Breast epithelium (tissue), 4 donors: ENCODE results near the gene TEPSIN. TPM values are rescaled to one million over a fixed set of nuclear protein-coding genes. Genes with fewer than 3 reads are reported as not detected.

Experiments
- DNase-seq, 2 donors: peaks; one replicate each; pipeline ENCODE4 v3.0.0-alpha.2; 2019; ENCODE audit warnings: low spot score in 2 of 2
- H3K27ac ChIP-seq, 2 donors: fragments of 200-600 bp; sonication (generic) in 1 of 2; one replicate each; pipeline ENCODE4 v1.5.1; 2016 to 2019; ENCODE audit warnings: mild to moderate bottlenecking in 1 of 2
- H3K27me3 ChIP-seq, 2 donors: fragments of 200-600 bp; sonication (generic) in 1 of 2; one replicate each; pipeline versions ENCODE4 v1.5.1 to v1.6.0; 2017 to 2019; ENCODE audit warnings: control low read depth in 1 of 2, mild to moderate bottlenecking in 1 of 2
- H3K36me3 ChIP-seq: fragments of 200-600 bp; one replicate; pipeline ENCODE4 v1.5.1; 2019
- H3K4me1 ChIP-seq, 2 donors: fragments of 200-600 bp; sonication (generic); one replicate each; pipeline ENCODE4 v1.5.1; 2016 to 2019; ENCODE audit warnings: control low read depth in 1 of 2
- H3K4me3 ChIP-seq, 3 donors: fragments of 200-600 bp; sonication (generic); 1 replicate in 2 of 3; 2 replicates in 1 of 3; pipeline ENCODE4 v1.5.1; 2016 to 2019; ENCODE audit warnings: mild to moderate bottlenecking in 3 of 3, moderate library complexity in 2 of 3
- H3K9me3 ChIP-seq, 2 donors: fragments of 200-600 bp; sonication (generic) in 1 of 2; one replicate each; pipeline ENCODE4 v1.5.1; 2016 to 2019; ENCODE audit warnings: control low read depth in 1 of 2
- CTCF ChIP-seq, 3 donors: fragments of 450-650 bp; IDR thresholded peaks; one replicate each; pipeline ENCODE4 v1.5.1; 2016 to 2017; ENCODE audit warnings: antibody characterized with exemption in 3 of 3, mild to moderate bottlenecking in 3 of 3, moderate library complexity in 3 of 3
- POLR2A ChIP-seq: fragments of 450-650 bp; IDR thresholded peaks from one replicate; pipeline ENCODE4 v1.6.1; 2016; ENCODE audit warnings: antibody characterized with exemption, mild to moderate bottlenecking, moderate library complexity
- POLR2AphosphoS5 ChIP-seq, 3 donors: sonication (generic); formaldehyde crosslinking; IDR thresholded peaks; one replicate each; pipeline ENCODE4 v1.6.1; 2017; ENCODE audit warnings: antibody characterized with exemption in 3 of 3
- intact Hi-C: fragments of 100-400 bp; cut with DNase I; formaldehyde crosslinking; loops from one replicate; pipeline ENCODE4 v1.15.1; 2023; ENCODE audit warnings: low total_unique reads
- total RNA-seq, 3 donors: library from RNA; depleted of rRNA; stranded (reverse); fragments of >200 nt; gene quantifications; one replicate each; pipeline ENCODE4 v1.1.0, GENCODE V29; 2016

Gene TEPSIN
- total RNA-seq, 3 donors from 2014 or later: 33.9 to 54.3 (median 36.4) TPM

GRCh38 chr17:81181811-81182185, 57.1 kb downstream of the TEPSIN start:
- Histone ChIP-seq H3K4me3 (no peak overlapping the region), H3K36me3 (no peaks in the 10 kb centered on the region), H3K27me3 (peaks cover 0 to 9% of the 10 kb centered on the region in 2 donors), H3K27ac (no peak overlapping the region), H3K9me3 (peaks cover 0 to 3% of the 10 kb centered on the region in 2 donors), H3K4me1 (no peaks in the 10 kb centered on the region)
- TF ChIP-seq POLR2A: no peak
- TF ChIP-seq CTCF (IDR thresholded peaks at IDR 0.05): no peak
- no peak for TF ChIP-seq POLR2AphosphoS5 (IDR thresholded peaks at IDR 0.05)
- no peak for DNase-seq
- intact Hi-C loops: loop anchor here (5.0 kb wide), 1 partner anchor 1969 kb away; no protein-coding TSS in a partner anchor

- DNase-seq: no peak
- peaks cover 0 to 3% of the 10 kb centered on the region in 2 donors for H3K9me3 ChIP-seq
- no peaks in the 10 kb centered on the region for H3K36me3 ChIP-seq
- TF ChIP-seq POLR2AphosphoS5 (IDR thresholded peaks at IDR 0.05) (no peak), POLR2A (no peak), CTCF (IDR thresholded peaks at IDR 0.05) (no peak)
- H3K27me3 ChIP-seq: peaks cover 0 to 9% of the 10 kb centered on the region in 2 donors
- intact Hi-C loops: loop anchor here (5.0 kb wide), 1 partner anchor 1969 kb away; no protein-coding TSS in a partner anchor
- H3K27ac ChIP-seq: no peak overlapping the region
- no peaks in the 10 kb centered on the region for H3K4me1 ChIP-seq
- no peak overlapping the region for H3K4me3 ChIP-seq
Observed at GRCh38 chr17:81180836-81181810, 57.7 kb downstream of the TEPSIN start.

GRCh38 chr17:81179861-81180260, 59.0 kb downstream of the TEPSIN start:
- Histone ChIP-seq H3K4me3 (no peak overlapping the region), H3K9me3 (peaks cover 0 to 3% of the 10 kb centered on the region in 2 donors), H3K27me3 (peaks cover 0 to 9% of the 10 kb centered on the region in 2 donors), H3K4me1 (no peaks in the 10 kb centered on the region), H3K36me3 (no peaks in the 10 kb centered on the region), H3K27ac (no peak overlapping the region)
- DNase-seq: no peak
- no peak for TF ChIP-seq CTCF (IDR thresholded peaks at IDR 0.05)
- TF ChIP-seq POLR2A: no peak
- no peak for TF ChIP-seq POLR2AphosphoS5 (IDR thresholded peaks at IDR 0.05)
- intact Hi-C loops: loop anchor here (5.0 kb wide), 1 partner anchor 1968 kb away; no protein-coding TSS in a partner anchor

- Histone ChIP-seq H3K4me1 (no peaks in the 10 kb centered on the region), H3K27ac (no peak overlapping the region), H3K36me3 (no peaks in the 10 kb centered on the region), H3K9me3 (peaks cover 0 to 3% of the 10 kb centered on the region in 2 donors), H3K27me3 (peaks cover 0 to 9% of the 10 kb centered on the region in 2 donors), H3K4me3 (no peak overlapping the region)
- intact Hi-C loops: no loop called here
- no peak for DNase-seq
- TF ChIP-seq CTCF (IDR thresholded peaks at IDR 0.05): no peak
- TF ChIP-seq POLR2A: no peak
- TF ChIP-seq POLR2AphosphoS5 (IDR thresholded peaks at IDR 0.05): no peak
Observed at GRCh38 chr17:81179220-81179619, 59.6 kb downstream of the TEPSIN start.

Other genes with a start within 250 kb of the TEPSIN start
- gene CHMP6, start 247.2 kb downstream of the TEPSIN start, total RNA-seq: 10 to 100 TPM; 18.6 to 30.2 (median 27.7) TPM
- gene BAIAP2, start 203.9 kb downstream of the TEPSIN start, total RNA-seq: 10 to 100 TPM; 21.0 to 47.0 (median 37.6) TPM
- not detected for gene PVALEF, start 73.5 kb downstream of the TEPSIN start, total RNA-seq
- gene AATK, start 72.8 kb downstream of the TEPSIN start, total RNA-seq: under 1 TPM; under 0.01 to 0.98 (median 0.73) TPM
- gene CEP131, start 16.1 kb downstream of the TEPSIN start, total RNA-seq: 10 to 100 TPM in 1 of 3 donors, 1 to 10 TPM in 2; 6.9 to 12.8 (median 9.7) TPM
- gene NDUFAF8, start 263 bp upstream of the TEPSIN start, total RNA-seq: 10 to 100 TPM; 34.2 to 39.7 (median 35.2) TPM
- gene SLC38A10, start 56.3 kb upstream of the TEPSIN start, total RNA-seq: 100 to 1,000 TPM in 1 of 3 donors, 10 to 100 TPM in 2; 52.4 to 104 (median 85.2) TPM
- 10 to 100 TPM in 2 of 3 donors, 1 to 10 TPM in 1; 7.4 to 17.0 (median 11.7) TPM for gene BAHCC1, start 156.4 kb upstream of the TEPSIN start, total RNA-seq